Measurements from ENCODE around the gene ACYP2.
"Not testable (repeated sequence)": the region's sequence is repeated elsewhere in the genome, so short reads cannot be mapped to it uniquely, and the experiment has no call there.

ACYP2 gene

GRCh38 chr2:54107455-54107764 lies 8.0 kb upstream of the ACYP2 start:
- no peak overlapping the region for H3K23ac ChIP-seq (ENCODE audit: low read length)
- H3K36me3 ChIP-seq (ENCODE audit: control insufficient read depth, insufficient read depth, low read length): no peaks in the 10 kb centered on the region
- no peak overlapping the region for H2BK120ac ChIP-seq (ENCODE audit: low read depth, low read length)
- no peak overlapping the region for H3K56ac ChIP-seq (ENCODE audit: low read length)
- no peak overlapping the region for H2AK5ac ChIP-seq (ENCODE audit: low read length)
- H3K27ac ChIP-seq (ENCODE audit: low read depth, low read length): no peak overlapping the region
- H4K8ac ChIP-seq (ENCODE audit: low read depth, low read length): no peak overlapping the region
- H3K9ac ChIP-seq (ENCODE audit: low read length): no peak overlapping the region
- no peaks in the 10 kb centered on the region for H3K27me3 ChIP-seq (ENCODE audit: insufficient read depth, low read length, poor library complexity)
- no peaks in the 10 kb centered on the region for H3K79me1 ChIP-seq (ENCODE audit: low read length)
- no peak overlapping the region for H2BK15ac ChIP-seq (replicated peaks; ENCODE audit: low read depth)
- no peaks in the 10 kb centered on the region for H3K79me2 ChIP-seq (ENCODE audit: control insufficient read depth, insufficient read depth, low read length)
- WGBS (ENCODE audit: extremely low coverage, insufficient coverage, low lambda C conversion rate): no CpG with 5 or more reads among the region's 2 CpGs
- no peak overlapping the region for H4K5ac ChIP-seq (ENCODE audit: low read length)
- no peak overlapping the region for H3K4me2 ChIP-seq (ENCODE audit: low read length)
- no peak overlapping the region for H3K18ac ChIP-seq (ENCODE audit: low read length)
- H3K4me1 ChIP-seq (ENCODE audit: control insufficient read depth, low read depth, low read length): peaks cover 2% of the 10 kb centered on the region
- DNase-seq: no peak
- no peak overlapping the region for H3K4ac ChIP-seq (ENCODE audit: low read depth, low read length)
- no peak overlapping the region for H2BK5ac ChIP-seq (ENCODE audit: low read length)
- no peak overlapping the region for H3K4me3 ChIP-seq (ENCODE audit: low read length)

- no peak overlapping the region for H3K27ac ChIP-seq (ENCODE audit: low read depth, low read length)
- H4K5ac ChIP-seq (ENCODE audit: low read length): no peak overlapping the region
- H3K79me1 ChIP-seq (ENCODE audit: low read length): no peaks in the 10 kb centered on the region
- DNase-seq: no peak
- H3K18ac ChIP-seq (ENCODE audit: low read length): no peak overlapping the region
- no peak overlapping the region for H2BK120ac ChIP-seq (ENCODE audit: low read depth, low read length)
- no peaks in the 10 kb centered on the region for H3K27me3 ChIP-seq (ENCODE audit: insufficient read depth, low read length, poor library complexity)
- no peak overlapping the region for H2AK5ac ChIP-seq (ENCODE audit: low read length)
- no peaks in the 10 kb centered on the region for H3K36me3 ChIP-seq (ENCODE audit: control insufficient read depth, insufficient read depth, low read length)
- no peak overlapping the region for H2BK5ac ChIP-seq (ENCODE audit: low read length)
- no peaks in the 10 kb centered on the region for H3K79me2 ChIP-seq (ENCODE audit: control insufficient read depth, insufficient read depth, low read length)
- H2BK15ac ChIP-seq (replicated peaks; ENCODE audit: low read depth): no peak overlapping the region
- H3K56ac ChIP-seq (ENCODE audit: low read length): no peak overlapping the region
- no peak overlapping the region for H3K4me3 ChIP-seq (ENCODE audit: low read length)
- H3K9ac ChIP-seq (ENCODE audit: low read length): no peak overlapping the region
- H3K4ac ChIP-seq (ENCODE audit: low read depth, low read length): no peak overlapping the region
- H3K23ac ChIP-seq (ENCODE audit: low read length): no peak overlapping the region
- no peak overlapping the region for H4K8ac ChIP-seq (ENCODE audit: low read depth, low read length)
- no peak overlapping the region for H3K4me2 ChIP-seq (ENCODE audit: low read length)
- WGBS (ENCODE audit: extremely low coverage, insufficient coverage, low lambda C conversion rate): no CpG with 5 or more reads among the region's 10 CpGs
- peaks cover 2% of the 10 kb centered on the region for H3K4me1 ChIP-seq (ENCODE audit: control insufficient read depth, low read depth, low read length)
These were observed 7.4 kb upstream of the ACYP2 start for GRCh38 chr2:54107903-54108615.

- Histone ChIP-seq H3K4me2 (ENCODE audit: low read length) (no peak overlapping the region), H2AK5ac (ENCODE audit: low read length) (no peak overlapping the region), H4K5ac (ENCODE audit: low read length) (no peak overlapping the region), H4K8ac (ENCODE audit: low read depth, low read length) (no peak overlapping the region), H3K4me1 (ENCODE audit: control insufficient read depth, low read depth, low read length) (no peaks in the 10 kb centered on the region), H2BK5ac (ENCODE audit: low read length) (no peak overlapping the region), H3K23ac (ENCODE audit: low read length) (no peak overlapping the region), H3K27me3 (ENCODE audit: insufficient read depth, low read length, poor library complexity) (no peaks in the 10 kb centered on the region), H2BK120ac (ENCODE audit: low read depth, low read length) (no peak overlapping the region), H3K56ac (ENCODE audit: low read length) (no peak overlapping the region), H3K36me3 (ENCODE audit: control insufficient read depth, insufficient read depth, low read length) (no peaks in the 10 kb centered on the region), H3K18ac (ENCODE audit: low read length) (no peak overlapping the region), H2BK15ac (replicated peaks; ENCODE audit: low read depth) (no peak overlapping the region), H3K4me3 (ENCODE audit: low read length) (no peak overlapping the region), H3K9ac (ENCODE audit: low read length) (no peak overlapping the region), H3K79me2 (ENCODE audit: control insufficient read depth, insufficient read depth, low read length) (no peaks in the 10 kb centered on the region), H3K27ac (ENCODE audit: low read depth, low read length) (no peak overlapping the region), H3K4ac (ENCODE audit: low read depth, low read length) (no peak overlapping the region), H3K79me1 (ENCODE audit: low read length) (no peaks in the 10 kb centered on the region)
- 100% methylated on average over 2 of the region's 3 CpGs for WGBS (ENCODE audit: extremely low coverage, insufficient coverage, low lambda C conversion rate)
- no peak for DNase-seq
These were observed 5.6 kb upstream of the ACYP2 start for GRCh38 chr2:54109848-54110247.

GRCh38 chr2:54114479-54114878 lies 936 bp upstream of the ACYP2 start:
- H3K4me1 ChIP-seq (ENCODE audit: control insufficient read depth, low read depth, low read length); H2BK5ac ChIP-seq (ENCODE audit: low read length); H4K5ac ChIP-seq (ENCODE audit: low read length); H3K27me3 ChIP-seq (ENCODE audit: insufficient read depth, low read length, poor library complexity); H3K18ac ChIP-seq (ENCODE audit: low read length); H3K79me1 ChIP-seq (ENCODE audit: low read length); H2AK5ac ChIP-seq (ENCODE audit: low read length); H2BK120ac ChIP-seq (ENCODE audit: low read depth, low read length); DNase-seq; H3K27ac ChIP-seq (ENCODE audit: low read depth, low read length); H3K36me3 ChIP-seq (ENCODE audit: control insufficient read depth, insufficient read depth, low read length); H3K79me2 ChIP-seq (ENCODE audit: control insufficient read depth, insufficient read depth, low read length); H3K4me2 ChIP-seq (ENCODE audit: low read length); H4K8ac ChIP-seq (ENCODE audit: low read depth, low read length); H3K4ac ChIP-seq (ENCODE audit: low read depth, low read length); H3K23ac ChIP-seq (ENCODE audit: low read length); H2BK15ac ChIP-seq (replicated peaks; ENCODE audit: low read depth); H3K4me3 ChIP-seq (ENCODE audit: low read length): not testable (repeated sequence)
- Histone ChIP-seq H3K9ac (ENCODE audit: low read length) (peak overlapping the region; percentile 98), H3K56ac (ENCODE audit: low read length) (peak overlapping the region; percentile 100)
- no CpG with 5 or more reads among the region's 6 CpGs for WGBS (ENCODE audit: extremely low coverage, insufficient coverage, low lambda C conversion rate)

- no CpG with 5 or more reads among the region's 3 CpGs for whole genome bisulfite sequencing (ENCODE audit: extremely low coverage, insufficient coverage, low lambda C conversion rate)
- peak overlapping the region; percentile 90 for H3K4me3 ChIP-seq (ENCODE audit: low read length)
These were observed 505 bp upstream of the ACYP2 start for GRCh38 chr2:54114936-54115283.

GRCh38 chr2:54116598-54116997 lies 1.2 kb downstream of the ACYP2 start:
- not testable (repeated sequence) for H3K4me2 ChIP-seq (ENCODE audit: low read length); H3K27ac ChIP-seq (ENCODE audit: low read depth, low read length); H3K4me1 ChIP-seq (ENCODE audit: control insufficient read depth, low read depth, low read length); H3K27me3 ChIP-seq (ENCODE audit: insufficient read depth, low read length, poor library complexity); H3K79me1 ChIP-seq (ENCODE audit: low read length); H2BK15ac ChIP-seq (replicated peaks; ENCODE audit: low read depth); H3K79me2 ChIP-seq (ENCODE audit: control insufficient read depth, insufficient read depth, low read length); H3K23ac ChIP-seq (ENCODE audit: low read length); H3K4ac ChIP-seq (ENCODE audit: low read depth, low read length); H2BK120ac ChIP-seq (ENCODE audit: low read depth, low read length); H4K8ac ChIP-seq (ENCODE audit: low read depth, low read length); H2AK5ac ChIP-seq (ENCODE audit: low read length); H3K36me3 ChIP-seq (ENCODE audit: control insufficient read depth, insufficient read depth, low read length); H2BK5ac ChIP-seq (ENCODE audit: low read length); H3K9ac ChIP-seq (ENCODE audit: low read length); H3K18ac ChIP-seq (ENCODE audit: low read length); H3K56ac ChIP-seq (ENCODE audit: low read length); H4K5ac ChIP-seq (ENCODE audit: low read length)
- WGBS (ENCODE audit: extremely low coverage, insufficient coverage, low lambda C conversion rate): no CpG with 5 or more reads among the region's 10 CpGs
- peak; percentile 31 for DNase-seq
- H3K4me3 ChIP-seq (ENCODE audit: low read length): peak overlapping the region; percentile 19

More at GRCh38 chr2:54114936-54115283, 505 bp upstream of the ACYP2 start:
- no peaks in the 10 kb centered on the region for H3K4me1 ChIP-seq (ENCODE audit: control insufficient read depth, low read depth, low read length)
- H3K4ac ChIP-seq (ENCODE audit: low read depth, low read length): no peak overlapping the region
- H3K27ac ChIP-seq (ENCODE audit: low read depth, low read length): no peak overlapping the region
- no peaks in the 10 kb centered on the region for H3K36me3 ChIP-seq (ENCODE audit: control insufficient read depth, insufficient read depth, low read length)
- no peaks in the 10 kb centered on the region for H3K27me3 ChIP-seq (ENCODE audit: insufficient read depth, low read length, poor library complexity)
- no peak overlapping the region for H3K4me2 ChIP-seq (ENCODE audit: low read length)
- no peaks in the 10 kb centered on the region for H3K79me2 ChIP-seq (ENCODE audit: control insufficient read depth, insufficient read depth, low read length)
- DNase-seq: no peak
- H2BK120ac ChIP-seq (ENCODE audit: low read depth, low read length): no peak overlapping the region
- H3K9ac ChIP-seq (ENCODE audit: low read length): peak overlapping the region; percentile 98
- no peak overlapping the region for H3K23ac ChIP-seq (ENCODE audit: low read length)
- H3K56ac ChIP-seq (ENCODE audit: low read length): peak overlapping the region; percentile 100
- H4K5ac ChIP-seq (ENCODE audit: low read length): no peak overlapping the region
- no peak overlapping the region for H2BK5ac ChIP-seq (ENCODE audit: low read length)
- H4K8ac ChIP-seq (ENCODE audit: low read depth, low read length): no peak overlapping the region
- H2BK15ac ChIP-seq (replicated peaks; ENCODE audit: low read depth): no peak overlapping the region
- no peaks in the 10 kb centered on the region for H3K79me1 ChIP-seq (ENCODE audit: low read length)
- no peak overlapping the region for H2AK5ac ChIP-seq (ENCODE audit: low read length)
- H3K18ac ChIP-seq (ENCODE audit: low read length): no peak overlapping the region
